ENCODE results near the gene CHI3L1. TPM values are rescaled to one million over a fixed set of nuclear protein-coding genes. Genes with fewer than 3 reads are reported as not detected.

CHI3L1 gene
- total RNA-seq, 1 donor from 2014 or later = not detected

GRCh38 chr1:203158423-203158822 is 28.1 kb downstream of the CHI3L1 start:
- Mint-ChIP-seq H3K4me1 (ENCODE audit: low read depth) (no peaks in the 10 kb centered on the region), H3K27me3 (ENCODE audit: insufficient read depth) (peaks cover 16% of the 10 kb centered on the region), H3K9me3 (no peaks in the 10 kb centered on the region), H3K27ac (no peak overlapping the region), H3K36me3 (ENCODE audit: low read depth) (no peaks in the 10 kb centered on the region), H3K4me3 (no peak overlapping the region)
- no peak for DNase-seq (ENCODE audit: low spot score)
- intact Hi-C loops (cut with micrococcal nuclease) = no loop called here

DNA sequence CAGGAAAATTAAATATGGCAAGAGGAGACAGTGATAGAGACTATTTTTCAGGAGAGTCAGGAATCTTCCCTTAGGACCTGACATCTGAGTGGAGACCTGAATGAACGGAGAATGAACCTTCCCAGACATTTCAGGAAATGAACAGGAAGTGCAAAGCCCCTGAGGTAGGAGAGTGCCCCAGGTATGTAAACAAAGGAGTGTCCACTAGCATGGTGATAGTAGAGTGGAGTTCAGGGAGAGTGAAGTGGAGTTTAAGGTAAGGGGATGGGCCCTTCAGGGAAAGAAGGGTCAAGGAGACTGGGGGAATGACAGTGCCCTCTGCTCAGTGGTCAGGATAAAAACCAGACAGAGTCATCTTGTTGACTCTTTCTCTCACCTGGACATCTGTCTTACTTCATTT is 30.2 kb downstream of the CHI3L1 start:
- intact Hi-C loops (cut with micrococcal nuclease) = no loop called here
- peaks cover 13% of the 10 kb centered on the region for H3K27me3 Mint-ChIP-seq (ENCODE audit: insufficient read depth)
- no peak overlapping the region for H3K4me3 Mint-ChIP-seq
- no peak for DNase-seq (ENCODE audit: low spot score)
- H3K9me3 Mint-ChIP-seq = no peaks in the 10 kb centered on the region
- no peak overlapping the region for H3K27ac Mint-ChIP-seq
- H3K4me1 Mint-ChIP-seq (ENCODE audit: low read depth) = no peaks in the 10 kb centered on the region
- H3K36me3 Mint-ChIP-seq (ENCODE audit: low read depth) = no peaks in the 10 kb centered on the region

GRCh38 chr1:203153989-203154821 is 32.3 kb downstream of the CHI3L1 start:
- no peaks in the 10 kb centered on the region for H3K36me3 Mint-ChIP-seq (ENCODE audit: low read depth)
- H3K27ac Mint-ChIP-seq = no peak overlapping the region
- no peaks in the 10 kb centered on the region for H3K4me1 Mint-ChIP-seq (ENCODE audit: low read depth)
- H3K9me3 Mint-ChIP-seq = no peaks in the 10 kb centered on the region
- no peak for DNase-seq (ENCODE audit: low spot score)
- H3K27me3 Mint-ChIP-seq (ENCODE audit: insufficient read depth) = peaks cover 7% of the 10 kb centered on the region
- intact Hi-C loops (cut with micrococcal nuclease) = no loop called here
- H3K4me3 Mint-ChIP-seq = no peak overlapping the region

DNA sequence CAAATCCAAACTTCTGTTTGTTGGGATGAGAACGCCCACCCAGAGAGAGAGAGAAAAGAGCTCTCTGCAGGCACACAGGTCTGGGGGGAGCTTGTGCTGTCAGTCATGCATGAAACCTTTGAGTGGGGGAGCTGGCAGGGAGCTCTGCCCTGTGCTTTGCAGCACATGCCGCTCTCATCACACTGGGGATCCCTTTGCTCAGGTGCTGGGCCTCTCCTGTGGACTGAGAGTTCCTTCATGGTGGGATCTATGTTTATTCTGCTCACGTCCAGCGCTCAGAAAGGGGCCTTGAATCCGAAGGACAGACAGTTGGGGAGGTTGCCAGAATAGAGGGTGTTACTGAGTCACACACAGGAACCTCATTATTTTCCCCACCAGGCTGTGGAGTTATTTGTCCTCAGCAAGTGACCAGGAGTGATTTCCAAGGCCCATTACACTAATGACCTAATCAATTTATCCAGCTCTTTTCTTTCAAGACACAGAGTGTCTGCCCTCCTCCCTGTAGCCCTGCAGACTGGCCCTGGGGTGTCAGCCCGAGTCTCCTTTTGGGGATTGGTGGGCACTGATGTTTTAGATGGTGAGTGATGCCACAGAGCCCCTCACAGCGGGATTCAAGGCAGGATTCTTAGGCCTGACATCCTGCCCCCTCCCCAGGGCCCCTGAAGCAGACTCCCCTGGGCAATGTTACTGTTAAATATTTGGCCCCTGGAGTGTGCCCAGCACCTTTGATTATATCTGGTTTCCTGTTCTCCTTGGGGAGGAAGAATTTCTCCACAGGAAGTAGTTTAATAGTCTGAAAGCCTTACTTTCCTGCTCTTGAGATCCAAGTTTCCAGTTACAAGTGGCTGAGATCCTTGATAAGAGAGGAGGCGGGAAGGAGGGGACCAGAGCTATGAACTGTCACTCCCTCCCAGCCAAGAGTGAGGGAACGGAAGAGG is 33.2 kb downstream of the CHI3L1 start:
- Mint-ChIP-seq H3K27me3 (ENCODE audit: insufficient read depth) (peaks cover 3% of the 10 kb centered on the region), H3K4me1 (ENCODE audit: low read depth) (no peaks in the 10 kb centered on the region), H3K9me3 (no peaks in the 10 kb centered on the region), H3K36me3 (ENCODE audit: low read depth) (no peaks in the 10 kb centered on the region), H3K27ac (no peak overlapping the region), H3K4me3 (no peak overlapping the region)
- no peak for DNase-seq (ENCODE audit: low spot score)
- intact Hi-C loops (cut with micrococcal nuclease) = no loop called here

- DNase-seq (ENCODE audit: low spot score) = no peak
- H3K4me1 Mint-ChIP-seq (ENCODE audit: low read depth) = no peaks in the 10 kb centered on the region
- peaks cover 2% of the 10 kb centered on the region for H3K27me3 Mint-ChIP-seq (ENCODE audit: insufficient read depth)
- H3K4me3 Mint-ChIP-seq = no peak overlapping the region
- intact Hi-C loops (cut with micrococcal nuclease) = no loop called here
- no peaks in the 10 kb centered on the region for H3K36me3 Mint-ChIP-seq (ENCODE audit: low read depth)
- H3K9me3 Mint-ChIP-seq = no peaks in the 10 kb centered on the region
- no peak overlapping the region for H3K27ac Mint-ChIP-seq
Measured at GRCh38 chr1:203152158-203153034, 34.1 kb downstream of the CHI3L1 start.

GRCh38 chr1:203151362-203152157 is 34.9 kb downstream of the CHI3L1 start:
- no peak for DNase-seq (ENCODE audit: low spot score)
- no peak overlapping the region for H3K27ac Mint-ChIP-seq
- no peaks in the 10 kb centered on the region for H3K36me3 Mint-ChIP-seq (ENCODE audit: low read depth)
- intact Hi-C loops (cut with micrococcal nuclease) = no loop called here
- H3K4me1 Mint-ChIP-seq (ENCODE audit: low read depth) = no peaks in the 10 kb centered on the region
- no peak overlapping the region for H3K4me3 Mint-ChIP-seq
- H3K9me3 Mint-ChIP-seq = no peaks in the 10 kb centered on the region
- no peaks in the 10 kb centered on the region for H3K27me3 Mint-ChIP-seq (ENCODE audit: insufficient read depth)

GRCh38 chr1:203150511-203151297 is 35.8 kb downstream of the CHI3L1 start:
- intact Hi-C loops (cut with micrococcal nuclease) = no loop called here
- Mint-ChIP-seq H3K36me3 (ENCODE audit: low read depth) (no peaks in the 10 kb centered on the region), H3K9me3 (no peaks in the 10 kb centered on the region), H3K27ac (no peak overlapping the region), H3K27me3 (ENCODE audit: insufficient read depth) (no peaks in the 10 kb centered on the region), H3K4me3 (no peak overlapping the region), H3K4me1 (ENCODE audit: low read depth) (no peaks in the 10 kb centered on the region)
- no peak for DNase-seq (ENCODE audit: low spot score)

DNA sequence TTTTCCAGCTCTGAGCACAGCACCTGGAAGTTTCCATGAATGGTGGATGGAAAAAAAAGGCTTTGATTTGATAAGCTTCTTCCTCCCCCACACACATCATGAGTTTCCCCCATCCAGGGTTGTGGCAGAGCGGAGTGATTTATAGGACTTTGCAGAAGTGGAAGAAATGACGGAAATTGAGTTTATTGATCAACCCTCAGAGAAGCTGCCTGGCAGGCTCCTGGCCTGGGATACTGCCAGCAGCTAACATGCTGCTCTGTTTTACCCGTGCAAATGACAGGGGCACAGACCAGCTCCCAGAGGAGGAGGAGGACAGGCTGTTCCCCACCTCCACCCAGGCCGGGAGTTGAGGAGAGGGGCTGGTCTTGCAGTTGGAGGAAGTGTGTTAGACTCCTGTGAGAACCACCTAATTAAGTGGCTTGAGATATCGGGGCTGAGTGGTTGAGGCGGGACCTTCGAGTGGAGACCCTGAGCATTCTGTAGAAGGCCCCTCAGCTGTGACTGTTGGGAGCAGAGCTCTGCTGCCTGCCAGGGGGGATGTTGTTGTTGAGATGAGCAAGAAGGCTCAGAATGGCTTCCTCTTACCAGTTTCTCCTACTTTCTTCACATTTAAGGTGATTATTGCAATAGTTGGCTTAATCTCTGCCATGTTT is 37.2 kb downstream of the CHI3L1 start:
- no peaks in the 10 kb centered on the region for H3K9me3 Mint-ChIP-seq
- no peak overlapping the region for H3K4me3 Mint-ChIP-seq
- H3K4me1 Mint-ChIP-seq (ENCODE audit: low read depth) = no peaks in the 10 kb centered on the region
- no peak for DNase-seq (ENCODE audit: low spot score)
- H3K36me3 Mint-ChIP-seq (ENCODE audit: low read depth) = no peaks in the 10 kb centered on the region
- no peaks in the 10 kb centered on the region for H3K27me3 Mint-ChIP-seq (ENCODE audit: insufficient read depth)
- H3K27ac Mint-ChIP-seq = no peak overlapping the region
- intact Hi-C loops (cut with micrococcal nuclease) = no loop called here

- no peak overlapping the region for H3K27ac Mint-ChIP-seq
- no peaks in the 10 kb centered on the region for H3K27me3 Mint-ChIP-seq (ENCODE audit: insufficient read depth)
- intact Hi-C loops (cut with micrococcal nuclease) = no loop called here
- no peaks in the 10 kb centered on the region for H3K9me3 Mint-ChIP-seq
- no peaks in the 10 kb centered on the region for H3K4me1 Mint-ChIP-seq (ENCODE audit: low read depth)
- no peak for DNase-seq (ENCODE audit: low spot score)
- H3K36me3 Mint-ChIP-seq (ENCODE audit: low read depth) = no peaks in the 10 kb centered on the region
- no peak overlapping the region for H3K4me3 Mint-ChIP-seq
Measured at GRCh38 chr1:203148579-203148978, 37.9 kb downstream of the CHI3L1 start.

GRCh38 chr1:203148127-203148526 is 38.4 kb downstream of the CHI3L1 start:
- DNase-seq (ENCODE audit: low spot score) = no peak
- Mint-ChIP-seq H3K36me3 (ENCODE audit: low read depth) (no peaks in the 10 kb centered on the region), H3K4me3 (no peak overlapping the region), H3K27ac (no peak overlapping the region), H3K4me1 (ENCODE audit: low read depth) (no peaks in the 10 kb centered on the region), H3K9me3 (no peaks in the 10 kb centered on the region), H3K27me3 (ENCODE audit: insufficient read depth) (no peaks in the 10 kb centered on the region)
- intact Hi-C loops (cut with micrococcal nuclease) = no loop called here

GRCh38 chr1:203147376-203147775 is 39.1 kb downstream of the CHI3L1 start:
- H3K4me3 Mint-ChIP-seq = no peak overlapping the region
- no peaks in the 10 kb centered on the region for H3K27me3 Mint-ChIP-seq (ENCODE audit: insufficient read depth)
- H3K36me3 Mint-ChIP-seq (ENCODE audit: low read depth) = no peaks in the 10 kb centered on the region
- H3K9me3 Mint-ChIP-seq = no peaks in the 10 kb centered on the region
- H3K4me1 Mint-ChIP-seq (ENCODE audit: low read depth) = no peaks in the 10 kb centered on the region
- no peak overlapping the region for H3K27ac Mint-ChIP-seq
- no peak for DNase-seq (ENCODE audit: low spot score)
- intact Hi-C loops (cut with micrococcal nuclease) = no loop called here

All from activated T-helper 1 cell treated with anti-CD3 and anti-CD28 coated beads, Interleukin-12 subunit alpha, Interleukin-12 subunit beta, Interleukin-2, Interleukin-4 antibody, amounts not matched to agents 30 ng/mL and 10 ng/mL and 1 ng/mL, durations not matched to agents 14 hours and 24 hours and 36 hours (primary cell).